ENCODE data around the gene OR51Q1.

OR51Q1 gene, protein sequence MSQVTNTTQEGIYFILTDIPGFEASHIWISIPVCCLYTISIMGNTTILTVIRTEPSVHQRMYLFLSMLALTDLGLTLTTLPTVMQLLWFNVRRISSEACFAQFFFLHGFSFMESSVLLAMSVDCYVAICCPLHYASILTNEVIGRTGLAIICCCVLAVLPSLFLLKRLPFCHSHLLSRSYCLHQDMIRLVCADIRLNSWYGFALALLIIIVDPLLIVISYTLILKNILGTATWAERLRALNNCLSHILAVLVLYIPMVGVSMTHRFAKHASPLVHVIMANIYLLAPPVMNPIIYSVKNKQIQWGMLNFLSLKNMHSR

DNA sequence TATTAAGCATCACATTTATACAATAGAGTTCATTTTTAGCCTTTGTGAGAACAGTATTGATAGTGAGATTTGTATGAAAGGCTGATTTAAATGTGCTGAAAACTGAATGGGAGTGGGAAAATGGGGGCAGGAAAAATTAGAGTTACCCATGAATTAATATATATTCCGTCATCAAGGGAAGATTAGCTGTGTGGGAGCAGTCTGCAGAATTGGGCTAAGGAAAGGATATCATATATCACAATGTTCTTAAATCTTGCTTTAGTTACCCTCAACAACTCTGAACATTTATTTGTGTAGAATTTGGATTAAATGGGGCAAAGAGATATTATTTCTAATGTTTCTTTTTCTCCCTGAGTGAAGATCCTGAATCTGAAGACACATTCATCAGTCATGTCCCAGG is at the start of gene OR51Q1:
Gene OR51Q1, plus strand, starts transcription at position 301 of the 400 bp plus-strand sequence. Its CDS starts 90 bp downstream, at position 391.
- no peak for DNase-seq

DNA sequence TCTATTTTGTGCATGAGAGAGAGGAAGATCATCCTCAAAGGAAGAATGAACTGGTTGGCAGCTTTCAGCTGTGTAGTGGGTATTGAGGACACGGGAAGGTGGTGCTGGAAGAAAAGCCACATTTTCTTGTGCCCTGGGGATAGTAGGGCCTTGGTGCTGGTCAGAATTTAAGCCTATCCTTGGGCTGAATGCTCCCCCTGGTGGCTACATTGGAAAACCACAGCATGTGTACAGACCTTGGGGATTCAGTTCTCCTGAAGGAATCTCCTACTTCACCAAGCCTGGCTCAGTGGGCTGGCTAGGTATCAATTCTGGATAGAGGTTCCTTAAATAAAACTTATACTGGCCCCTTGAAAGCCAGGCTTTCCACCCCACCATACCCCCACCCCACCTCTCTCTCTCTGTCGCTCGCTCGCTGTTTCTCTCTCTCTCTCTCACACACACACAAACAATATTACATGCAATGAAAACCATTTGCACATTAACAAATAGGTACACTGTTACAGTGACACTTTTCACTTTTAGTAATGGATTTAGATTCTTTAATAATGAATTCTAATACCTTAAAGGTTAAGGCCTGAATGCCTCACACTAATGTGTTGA is 41.1 kb upstream of the OR51Q1 start:
- peak; percentile 19 for DNase-seq

DNA sequence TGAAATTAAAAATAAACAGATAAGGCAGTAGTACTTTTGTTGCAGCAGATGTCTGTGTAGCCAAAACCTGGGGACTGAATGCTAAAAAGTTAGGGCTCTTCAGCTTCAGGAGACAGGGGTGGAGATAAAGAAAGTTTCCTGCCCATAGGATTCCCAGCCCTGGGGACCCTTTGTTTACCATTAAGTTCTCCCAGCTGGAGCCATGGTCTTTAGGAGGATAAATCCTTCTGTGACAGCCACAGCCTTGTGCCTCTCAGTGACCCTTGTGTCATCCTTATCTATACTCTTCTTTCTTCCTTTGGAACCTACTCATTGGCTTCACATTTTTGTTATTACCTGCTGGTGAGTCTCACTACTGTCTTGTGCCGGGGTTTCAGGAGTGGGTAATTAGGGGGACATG is 38.3 kb upstream of the OR51Q1 start, which contains the start of gene OR51M1:
Gene OR51M1, plus strand, starts transcription at position 237 of the 400 bp plus-strand sequence. CDS start 5,587 bp downstream, outside the sequence.
- DNase-seq: no peak

DNA sequence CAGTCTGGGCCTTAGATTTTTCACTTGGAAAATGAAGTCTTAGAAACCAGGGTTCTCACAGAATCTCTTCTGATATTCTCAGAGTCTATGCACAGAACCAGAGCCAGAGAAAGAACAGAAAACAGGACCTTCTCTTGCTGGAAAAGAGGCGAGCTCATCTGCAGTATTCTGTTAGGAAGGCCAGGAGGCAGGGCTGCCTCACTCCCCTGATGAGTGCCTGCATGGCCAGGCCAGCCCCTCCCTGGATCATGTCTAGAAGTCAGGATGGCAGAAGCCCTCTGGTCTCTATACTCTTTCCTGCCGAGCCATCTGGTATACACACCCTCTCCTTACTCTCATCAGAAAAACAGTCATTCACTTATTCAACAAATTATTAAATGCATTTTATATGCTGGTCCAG is 37.6 kb upstream of the OR51Q1 start:
- DNase-seq: no peak

DNA sequence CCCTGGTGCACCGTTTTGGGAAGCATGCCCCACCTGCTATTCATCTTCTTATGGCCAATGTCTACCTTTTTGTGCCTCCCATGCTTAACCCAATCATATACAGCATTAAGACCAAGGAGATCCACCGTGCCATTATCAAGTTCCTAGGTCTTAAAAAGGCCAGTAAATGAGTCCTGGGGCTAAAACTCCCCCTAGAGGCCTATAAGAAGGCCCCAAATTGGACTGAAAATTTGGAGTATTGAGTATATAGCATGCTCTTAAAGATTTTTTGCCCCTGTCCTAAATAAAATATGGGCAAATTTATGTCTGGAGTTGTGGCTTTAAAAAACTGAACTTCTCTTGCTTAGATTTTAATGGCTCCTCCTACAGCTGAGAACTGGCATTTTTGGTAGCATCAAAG is 31.7 kb upstream of the OR51Q1 start:
- no peak for DNase-seq

DNA sequence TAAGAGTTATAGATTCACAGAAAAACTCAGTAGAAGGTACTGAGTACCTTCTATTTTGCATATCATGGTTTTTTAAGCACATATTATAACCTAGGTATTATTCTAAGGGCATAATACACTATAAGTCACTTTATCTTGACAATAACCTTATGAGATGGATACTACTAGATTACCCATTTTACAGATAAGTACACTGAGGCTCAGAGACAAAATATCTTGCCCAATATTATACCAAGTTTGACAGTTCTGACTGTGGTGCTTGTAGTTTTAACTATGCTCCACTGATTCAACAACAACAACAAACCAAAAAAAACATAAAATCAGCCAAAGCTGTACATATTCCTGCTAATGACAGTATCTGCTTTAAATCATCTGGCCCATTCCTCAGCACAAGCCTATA is 27.8 kb upstream of the OR51Q1 start:
- no peak for DNase-seq

DNA sequence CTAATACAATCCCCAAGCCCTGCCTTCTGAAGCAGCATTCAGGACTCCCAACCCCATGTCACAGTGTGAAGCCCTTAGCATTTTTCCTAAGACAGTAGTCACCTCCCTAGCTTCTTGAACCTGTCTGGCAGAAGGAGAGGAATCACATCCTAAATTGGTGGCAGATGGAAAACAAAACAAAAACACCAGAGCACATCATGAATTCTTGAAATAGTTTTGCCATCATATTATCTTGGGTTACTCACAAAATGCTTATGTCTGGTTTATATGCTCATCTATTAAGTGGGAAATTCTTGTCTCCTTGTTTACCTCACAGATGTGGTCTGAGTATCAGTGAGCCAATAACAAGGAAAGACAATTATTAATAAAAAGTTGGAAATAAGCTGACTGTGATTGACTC is 23.0 kb upstream of the OR51Q1 start:
- no peak for DNase-seq

DNA sequence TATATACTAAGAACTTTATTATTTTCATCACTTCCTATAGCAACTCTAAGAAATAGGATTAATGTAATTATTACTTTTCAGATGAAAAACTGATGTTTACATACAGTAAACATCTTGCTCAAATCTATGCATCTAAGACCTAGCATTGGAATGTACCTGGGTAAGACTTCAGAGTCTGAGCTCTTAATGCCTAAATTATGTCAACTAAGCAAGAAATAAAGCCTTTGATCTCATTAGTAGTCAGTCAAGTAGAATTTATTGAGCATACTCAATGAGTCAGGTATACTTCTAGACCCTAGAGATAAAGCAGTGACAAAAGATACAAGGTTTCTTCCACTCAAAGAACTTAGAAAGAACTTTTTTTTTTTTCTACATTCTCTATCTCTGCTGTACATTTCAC is 16.7 kb upstream of the OR51Q1 start:
- DNase-seq: no peak

DNA sequence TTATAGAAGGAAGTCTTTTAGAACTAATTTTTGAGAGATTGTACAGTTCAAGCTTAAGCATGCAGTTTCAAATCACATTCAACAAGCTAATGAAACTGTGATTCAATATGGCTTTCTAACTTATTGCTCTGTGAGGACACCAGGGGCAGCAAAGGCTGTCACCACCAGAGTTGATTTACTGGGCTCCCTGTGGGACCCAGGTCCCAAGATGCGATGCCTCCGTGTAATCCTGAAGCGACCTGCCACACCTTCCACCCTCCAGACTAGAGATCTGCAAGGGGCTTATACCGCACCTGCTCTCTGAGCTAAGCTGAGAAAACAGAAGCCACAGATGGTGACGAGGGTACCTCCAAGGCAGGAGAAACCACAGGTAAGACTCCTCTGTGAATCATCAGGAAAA is 918 bp upstream of the OR51Q1 start:
- no peak for DNase-seq

DNA sequence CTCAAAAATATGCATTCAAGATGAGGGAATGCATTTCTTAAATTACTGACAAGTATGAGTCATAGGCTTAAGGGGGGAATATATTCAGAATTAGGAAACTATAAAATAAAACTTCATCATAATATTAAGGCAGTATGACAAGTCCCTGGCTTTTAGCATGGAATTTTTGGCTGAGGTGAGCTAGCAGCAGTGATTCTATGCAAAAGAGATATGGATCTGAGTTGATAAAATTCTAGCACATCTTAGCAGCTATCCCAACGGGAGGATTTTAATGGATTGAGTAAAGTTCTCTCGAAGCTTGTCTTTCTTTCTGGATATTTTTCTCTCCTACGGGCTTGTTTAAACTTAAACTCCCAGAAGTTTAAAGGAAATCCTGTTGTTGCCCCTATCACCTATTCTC is 1.2 kb downstream of the OR51Q1 start:
- no peak for DNase-seq

DNA sequence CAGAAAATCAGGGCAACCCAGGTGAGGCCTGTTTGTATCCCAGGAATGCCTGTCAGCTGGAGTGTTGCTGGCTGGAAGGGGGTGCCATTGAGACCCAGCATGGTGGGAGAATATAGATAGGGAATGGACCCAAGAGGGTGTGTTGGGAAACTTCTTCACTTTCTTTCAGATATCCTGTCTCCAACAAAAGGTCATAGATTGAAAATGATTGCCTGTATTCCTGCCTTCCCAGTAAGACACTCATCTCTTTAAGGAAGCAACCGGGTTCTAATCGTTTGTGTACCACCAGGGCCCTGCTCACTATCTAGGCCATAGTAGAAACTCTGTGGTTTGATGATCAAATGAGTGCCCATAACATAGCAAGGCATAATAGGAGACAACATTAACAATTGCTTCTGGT is 19.5 kb downstream of the OR51Q1 start, which contains the start of gene OR51I1:
Gene OR51I1, minus strand, starts transcription at position 101 of the 400 bp plus-strand sequence. Its CDS starts 0 bp downstream, at position 101.
- DNase-seq: no peak

DNA sequence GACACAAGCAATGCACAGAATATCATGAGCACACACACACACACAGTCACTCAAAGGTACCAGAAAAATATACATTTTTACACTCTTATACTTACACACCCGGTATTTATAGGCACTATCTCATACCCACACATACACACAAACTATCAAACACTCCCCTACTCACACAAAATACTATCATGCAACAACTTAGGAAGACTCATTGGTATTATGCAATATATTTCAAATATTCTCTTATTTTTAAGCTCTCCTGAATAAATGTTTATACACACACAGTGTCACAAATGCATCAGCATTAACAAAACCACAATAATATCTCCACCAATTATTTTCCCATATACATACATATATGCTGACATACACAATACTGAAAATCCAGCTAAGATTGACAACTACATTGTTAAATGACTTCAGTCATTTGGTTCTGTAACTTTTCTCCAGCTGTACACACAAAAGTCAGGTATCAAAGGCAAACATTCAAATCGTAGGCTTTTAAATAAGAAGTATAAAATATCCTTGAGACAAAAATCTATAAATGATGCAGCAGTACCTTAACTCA is 22.0 kb downstream of the OR51Q1 start:
- no peak for DNase-seq

DNA sequence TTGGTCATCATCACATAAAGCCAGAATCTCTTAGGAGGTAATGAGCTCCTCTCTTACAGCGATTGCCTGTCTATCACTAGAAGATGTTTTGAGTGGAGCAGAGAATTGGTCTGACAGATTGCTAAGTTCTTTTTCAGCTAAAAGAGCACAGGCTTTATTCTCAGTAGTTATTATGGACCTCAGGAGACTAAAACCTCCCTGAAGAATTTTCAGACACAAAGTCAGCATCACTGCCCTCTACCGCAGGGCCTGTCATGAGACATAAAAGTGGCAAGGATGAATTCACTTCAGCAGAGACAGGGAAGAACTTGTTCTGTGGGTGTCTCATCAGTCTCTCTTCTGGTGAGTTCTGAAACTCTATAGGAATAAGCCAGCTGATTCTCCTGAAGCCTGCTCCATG is 27.1 kb downstream of the OR51Q1 start, which contains the start of gene OR51I2:
Gene OR51I2, plus strand, starts transcription at position 301 of the 400 bp plus-strand sequence. CDS start 4,166 bp downstream, outside the sequence.
- no peak for DNase-seq

DNA sequence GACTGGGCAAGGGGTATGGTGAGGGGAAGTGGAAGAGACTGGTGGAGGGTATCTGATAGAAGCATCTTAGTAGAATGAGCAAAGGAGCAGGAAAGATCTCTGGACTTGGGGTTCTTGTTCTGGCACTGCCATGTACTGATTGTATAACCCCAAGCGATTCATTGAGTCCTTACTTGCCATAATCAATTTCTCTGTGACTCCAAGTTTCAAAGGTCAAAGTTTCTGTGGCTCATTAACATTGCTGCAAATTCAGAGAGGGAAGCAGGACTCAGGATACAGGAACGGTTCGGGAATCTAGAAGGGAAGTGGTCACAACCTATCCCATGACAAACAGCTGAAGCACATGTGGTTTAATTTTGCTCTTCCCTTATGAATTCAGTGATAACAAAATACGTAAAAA is 27.5 kb downstream of the OR51Q1 start:
- no peak for DNase-seq

DNA sequence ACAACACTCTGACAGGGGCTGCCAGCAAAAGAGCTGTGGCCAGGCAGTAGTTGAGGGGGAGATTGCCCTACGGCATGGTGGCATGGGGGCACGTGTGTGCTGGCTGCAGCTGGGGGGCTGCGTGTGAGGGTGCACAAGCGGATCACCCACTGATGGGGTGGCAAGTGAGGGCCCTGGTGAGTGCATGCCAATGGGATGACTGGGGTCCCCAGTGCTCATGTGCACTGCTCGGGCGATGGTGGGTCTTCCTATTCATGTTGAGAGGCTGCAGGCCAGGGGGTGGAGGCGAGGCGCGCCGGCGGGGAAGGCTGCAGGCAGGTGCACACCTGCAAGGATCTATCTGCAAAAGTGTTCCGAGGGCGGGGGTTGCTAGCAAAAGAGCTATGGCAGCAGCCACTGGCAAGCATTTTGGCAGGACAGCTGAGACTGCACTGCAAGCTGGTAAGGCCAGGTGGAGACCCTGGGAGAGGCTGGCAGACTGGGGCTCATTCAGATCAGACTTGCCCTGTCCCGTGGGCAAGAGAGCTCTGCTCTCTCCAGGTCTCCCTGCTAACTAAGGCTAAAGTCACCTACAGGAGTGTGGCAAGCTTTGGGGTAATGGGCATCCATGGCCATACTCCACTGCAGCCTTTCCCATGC is 39.2 kb downstream of the OR51Q1 start:
- no peak for DNase-seq

DNA sequence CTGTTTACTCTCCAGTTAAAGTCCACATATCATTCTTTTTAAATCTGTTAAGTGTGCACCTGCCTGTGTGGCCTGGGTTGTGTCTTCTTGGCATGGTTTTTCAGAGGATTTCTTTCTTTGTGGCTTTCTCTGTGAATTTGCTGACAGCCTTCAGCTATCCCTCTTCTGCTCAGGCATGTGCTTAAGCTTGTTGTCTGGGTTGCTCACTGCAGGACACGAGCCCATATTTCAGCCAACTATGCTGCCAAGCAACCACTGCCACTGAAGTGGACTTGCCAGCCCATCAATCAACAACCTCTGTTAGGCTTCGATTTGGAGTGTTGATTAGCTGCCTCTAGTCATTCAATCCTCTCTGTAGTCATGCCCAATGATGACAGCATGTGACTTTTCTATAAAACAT is 45.6 kb downstream of the OR51Q1 start:
- no peak for DNase-seq

All from GDM1 (cell line).